Fibroblast of pulmonary artery (primary cell): ENCODE data around the gene EXOC6.
A peak's percentile ranks its signal among the peaks of the same experiment; 100 is the strongest.

ENCODE experiments used
- DNase-seq: peaks from one replicate; pipeline ENCODE4 v3.0.0-alpha.2; 2010; ENCODE audit warnings: low read depth
- H3K4me3 ChIP-seq: replicated peaks from 2 replicates; pipeline ENCODE4 v1.5.1; 2011; ENCODE audit warnings: low read depth, mild to moderate bottlenecking, control low read depth, low read length, moderate library complexity
- TF ChIP-seq, protein P1 (sequence below): IDR thresholded peaks from 2 replicates; pipeline ENCODE4 v1.5.1; 2011; ENCODE audit warnings: mild to moderate bottlenecking, control low read depth, low read length, inconsistent platforms; ENCODE audit errors: missing control alignments

Gene EXOC6

GRCh38 chr10:93067443-93068365, 219.4 kb downstream of the EXOC6 start:
- no peak for DNase-seq
- no peak overlapping the region for H3K4me3 ChIP-seq
- TF ChIP-seq, protein P1, sequence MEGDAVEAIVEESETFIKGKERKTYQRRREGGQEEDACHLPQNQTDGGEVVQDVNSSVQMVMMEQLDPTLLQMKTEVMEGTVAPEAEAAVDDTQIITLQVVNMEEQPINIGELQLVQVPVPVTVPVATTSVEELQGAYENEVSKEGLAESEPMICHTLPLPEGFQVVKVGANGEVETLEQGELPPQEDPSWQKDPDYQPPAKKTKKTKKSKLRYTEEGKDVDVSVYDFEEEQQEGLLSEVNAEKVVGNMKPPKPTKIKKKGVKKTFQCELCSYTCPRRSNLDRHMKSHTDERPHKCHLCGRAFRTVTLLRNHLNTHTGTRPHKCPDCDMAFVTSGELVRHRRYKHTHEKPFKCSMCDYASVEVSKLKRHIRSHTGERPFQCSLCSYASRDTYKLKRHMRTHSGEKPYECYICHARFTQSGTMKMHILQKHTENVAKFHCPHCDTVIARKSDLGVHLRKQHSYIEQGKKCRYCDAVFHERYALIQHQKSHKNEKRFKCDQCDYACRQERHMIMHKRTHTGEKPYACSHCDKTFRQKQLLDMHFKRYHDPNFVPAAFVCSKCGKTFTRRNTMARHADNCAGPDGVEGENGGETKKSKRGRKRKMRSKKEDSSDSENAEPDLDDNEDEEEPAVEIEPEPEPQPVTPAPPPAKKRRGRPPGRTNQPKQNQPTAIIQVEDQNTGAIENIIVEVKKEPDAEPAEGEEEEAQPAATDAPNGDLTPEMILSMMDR = no peak

DNA sequence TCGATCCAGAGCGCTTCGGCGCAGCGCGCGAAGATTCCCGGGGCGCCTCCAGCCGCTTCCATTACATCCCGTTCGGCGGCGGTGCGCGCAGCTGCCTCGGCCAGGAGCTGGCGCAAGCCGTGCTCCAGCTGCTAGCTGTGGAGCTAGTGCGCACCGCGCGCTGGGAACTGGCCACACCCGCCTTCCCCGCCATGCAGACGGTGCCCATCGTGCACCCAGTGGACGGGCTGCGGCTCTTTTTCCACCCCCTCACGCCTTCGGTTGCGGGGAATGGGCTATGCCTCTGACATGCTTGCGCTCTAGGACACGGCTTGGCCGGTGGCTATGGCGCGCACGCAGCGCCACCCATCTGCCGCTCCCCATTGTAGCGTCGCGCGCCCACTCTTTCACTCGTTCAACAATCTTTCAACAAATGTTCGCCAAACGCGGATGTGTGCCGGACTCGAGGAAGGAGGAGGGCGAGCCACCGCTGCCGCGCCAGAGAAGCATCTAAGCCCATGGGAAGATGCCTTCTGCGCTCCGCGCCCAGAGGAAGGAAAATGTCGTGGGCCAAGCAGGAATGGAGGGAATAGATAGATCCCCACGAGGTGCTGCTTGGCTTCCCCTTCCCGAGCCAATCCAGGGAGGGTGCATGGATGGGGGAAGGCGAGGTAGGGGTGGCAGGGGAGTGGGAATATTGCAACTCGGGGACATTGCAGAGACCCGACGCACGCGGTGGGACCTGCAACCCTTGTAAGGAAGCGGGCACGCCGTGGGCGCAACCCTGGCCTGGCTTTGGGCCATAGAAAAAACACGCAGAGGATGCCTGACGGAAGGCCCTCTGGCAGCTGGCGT, 220.3 kb downstream of the EXOC6 start:
- TF ChIP-seq, protein P1 = no peak
- no peak overlapping the region for H3K4me3 ChIP-seq
- DNase-seq = no peak

DNA sequence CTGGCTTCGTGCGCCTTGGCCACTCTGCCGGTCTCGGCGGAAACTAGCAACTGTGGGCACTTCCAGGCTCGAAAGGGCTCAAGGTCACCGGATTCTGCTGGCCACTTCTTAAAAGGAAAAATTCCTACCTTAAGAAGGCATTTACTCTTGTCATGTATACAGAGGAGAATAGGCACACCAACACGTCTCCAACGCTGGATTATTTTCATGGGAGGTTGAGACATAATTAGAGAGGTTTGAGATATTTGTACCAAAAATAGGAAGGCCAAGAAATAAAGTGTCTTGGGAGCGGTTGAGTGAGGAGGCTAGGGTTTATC, 220.9 kb downstream of the EXOC6 start:
- no peak for DNase-seq
- TF ChIP-seq, protein P1 = no peak
- H3K4me3 ChIP-seq = no peak overlapping the region

GRCh38 chr10:93070378-93071176, 222.3 kb downstream of the EXOC6 start:
- TF ChIP-seq, protein P1 = no peak
- no peak overlapping the region for H3K4me3 ChIP-seq
- DNase-seq = no peak

DNA sequence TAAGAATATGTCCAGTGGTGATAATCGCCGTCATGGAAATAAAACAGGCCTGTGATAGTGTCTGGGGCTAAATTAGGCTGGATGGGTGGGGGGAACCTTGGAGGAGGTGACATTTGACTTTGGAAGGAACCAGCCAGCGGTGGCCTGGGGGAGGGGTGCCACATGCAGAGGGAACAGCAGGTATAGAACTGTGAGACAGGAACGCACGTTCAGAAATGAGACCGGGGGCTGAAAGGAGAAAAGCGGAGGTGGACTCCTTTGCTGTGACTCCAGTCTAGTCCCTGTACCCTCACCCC, 222.8 kb downstream of the EXOC6 start:
- no peak for DNase-seq
- no peak overlapping the region for H3K4me3 ChIP-seq
- TF ChIP-seq, protein P1 = no peak

GRCh38 chr10:93071674-93072224, 223.4 kb downstream of the EXOC6 start:
- no peak for DNase-seq
- H3K4me3 ChIP-seq = peak overlapping the region; percentile 41
- TF ChIP-seq, protein P1 = no peak
